Endodermal cell (in vitro differentiated cells): ENCODE measurements around the gene ADK. TPM values are rescaled to one million over a fixed set of nuclear protein-coding genes. Genes with fewer than 3 reads are reported as not detected.

Experiments
- DNase-seq: peaks from one replicate; pipeline ENCODE4 v3.0.0-alpha.2; 2017
- H3K27ac ChIP-seq: 2 replicates; pipeline ENCODE4 v1.5.1; 2013; ENCODE audit warnings: mild to moderate bottlenecking, low read depth, low read length, moderate library complexity
- H3K27me3 ChIP-seq: 2 replicates; pipeline ENCODE4 v1.6.1; 2013; ENCODE audit warnings: mild to moderate bottlenecking, low read length, moderate library complexity; ENCODE audit not compliant: insufficient read depth, control insufficient read depth, poor library complexity, severe bottlenecking
- H3K36me3 ChIP-seq: 2 replicates; pipeline ENCODE4 v1.7.0; 2013; ENCODE audit warnings: mild to moderate bottlenecking, low read length, moderate library complexity; ENCODE audit not compliant: control insufficient read depth, insufficient read depth
- H3K4me1 ChIP-seq: one replicate; pipeline ENCODE4 v1.7.0; 2013; ENCODE audit warnings: low read length; ENCODE audit not compliant: control insufficient read depth, insufficient read depth
- H3K4me3 ChIP-seq: 2 replicates; pipeline ENCODE4 v1.5.1; 2013; ENCODE audit warnings: mild to moderate bottlenecking, low read length, moderate library complexity
- H3K9ac ChIP-seq: 2 replicates; pipeline ENCODE4 v1.6.1; 2013; ENCODE audit warnings: mild to moderate bottlenecking, low read length, moderate library complexity; ENCODE audit not compliant: poor library complexity, severe bottlenecking; ENCODE audit errors: extremely low read depth
- H3K9me3 ChIP-seq: 2 replicates; pipeline ENCODE4 v1.6.1; 2013; ENCODE audit warnings: mild to moderate bottlenecking, low read length, moderate library complexity; ENCODE audit not compliant: control insufficient read depth
- H3K27ac Mint-ChIP-seq: 2 replicates; pipeline ENCODE4 v1.8.0; 2020; ENCODE audit warnings: mixed read lengths
- H3K27me3 Mint-ChIP-seq: 2 replicates; pipeline ENCODE4 v1.8.0; 2021; ENCODE audit warnings: mild to moderate bottlenecking, mixed read lengths; ENCODE audit not compliant: insufficient read depth
- H3K36me3 Mint-ChIP-seq: 2 replicates; pipeline ENCODE4 v1.8.0; 2020; ENCODE audit warnings: low read depth, mixed read lengths
- H3K4me1 Mint-ChIP-seq: 2 replicates; pipeline ENCODE4 v1.8.0; 2020; ENCODE audit warnings: mixed read lengths
- H3K4me3 Mint-ChIP-seq: 2 replicates; pipeline ENCODE4 v1.8.0; 2020; ENCODE audit warnings: mild to moderate bottlenecking, moderate library complexity, mixed read lengths
- H3K9me3 Mint-ChIP-seq: 2 replicates; pipeline ENCODE4 v1.8.0; 2020; ENCODE audit warnings: mild to moderate bottlenecking, mixed read lengths
- CTCF ChIP-seq: fragments of 200-600 bp; sonication (generic); conservative IDR thresholded peaks from 2 replicates; pipeline ENCODE4 v1.5.0; 2021; ENCODE audit warnings: antibody characterized with exemption, mild to moderate bottlenecking
- WGBS, 2 experiments: methylation state at CpG; one replicate each; pipeline versions ENCODE4 v1.1.5 to v1.1.7; 2013; ENCODE audit warnings: missing lambda C conversion rate in 2 of 2, mixed read lengths in 1 of 2; ENCODE audit not compliant: insufficient coverage in 1 of 2, insufficient read length in 1 of 2; 5-methylcytosine and 5-hydroxymethylcytosine counted together
- total RNA-seq, 2 donors: library from RNA; stranded (reverse); fragmentation: NEBNext Ultra II Directional in 1 of 2; extraction: Animal tissue kit (Norgen Biotek cat#: 25700) in 1 of 2; gene quantifications; 2 replicates in 1 of 2; 3 replicates in 1 of 2; pipeline ENCODE4 v1.2.1, GENCODE V29; 2021

The ADK gene
- total RNA-seq, 2 donors from 2014 or later, result 23.6 to 36.7 TPM

- Histone ChIP-seq H3K27ac (no peak overlapping the region), H3K9me3 (no peaks in the 10 kb centered on the region), H3K36me3 (no peaks in the 10 kb centered on the region), H3K4me3 (no peak overlapping the region), H3K4me1 (no peaks in the 10 kb centered on the region), H3K9ac (no peak overlapping the region), H3K27me3 (no peaks in the 10 kb centered on the region)
- no peak overlapping the region for H3K27ac Mint-ChIP-seq
- H3K36me3 Mint-ChIP-seq, result no peaks in the 10 kb centered on the region
- no peaks in the 10 kb centered on the region for H3K27me3 Mint-ChIP-seq
- no peak overlapping the region for H3K4me3 Mint-ChIP-seq
- TF ChIP-seq CTCF, result no peak
- WGBS, 2 experiments, result 97 to 100% methylated on average over 3 to 4 of the region's 4 CpGs
- no peaks in the 10 kb centered on the region for H3K9me3 Mint-ChIP-seq
- no peak for DNase-seq
- H3K4me1 Mint-ChIP-seq, result no peaks in the 10 kb centered on the region
Measured at GRCh38 chr10:74690393-74690792, 539.4 kb downstream of the ADK start.

GRCh38 chr10:74691164-74691563, 540.1 kb downstream of the ADK start:
- H3K36me3 Mint-ChIP-seq, result no peaks in the 10 kb centered on the region
- H3K4me3 Mint-ChIP-seq, result no peak overlapping the region
- DNase-seq, result no peak
- no peak overlapping the region for H3K27ac Mint-ChIP-seq
- Histone ChIP-seq H3K9ac (no peak overlapping the region), H3K9me3 (no peaks in the 10 kb centered on the region), H3K27ac (no peak overlapping the region), H3K36me3 (no peaks in the 10 kb centered on the region), H3K4me1 (no peaks in the 10 kb centered on the region), H3K4me3 (no peak overlapping the region), H3K27me3 (no peaks in the 10 kb centered on the region)
- H3K4me1 Mint-ChIP-seq, result no peaks in the 10 kb centered on the region
- TF ChIP-seq CTCF, result no peak
- H3K9me3 Mint-ChIP-seq, result no peaks in the 10 kb centered on the region
- H3K27me3 Mint-ChIP-seq, result no peaks in the 10 kb centered on the region

GRCh38 chr10:74704629-74705357, 553.8 kb downstream of the ADK start:
- no peaks in the 10 kb centered on the region for H3K36me3 ChIP-seq
- H3K9me3 ChIP-seq, result no peaks in the 10 kb centered on the region
- Mint-ChIP-seq H3K4me1 (no peaks in the 10 kb centered on the region), H3K27me3 (no peaks in the 10 kb centered on the region), H3K36me3 (peaks cover 2% of the 10 kb centered on the region), H3K4me3 (no peak overlapping the region), H3K27ac (no peak overlapping the region), H3K9me3 (no peaks in the 10 kb centered on the region)
- no peaks in the 10 kb centered on the region for H3K4me1 ChIP-seq
- no peak overlapping the region for H3K9ac ChIP-seq
- H3K27ac ChIP-seq, result no peak overlapping the region
- no peaks in the 10 kb centered on the region for H3K27me3 ChIP-seq
- DNase-seq, result no peak
- H3K4me3 ChIP-seq, result no peak overlapping the region
- TF ChIP-seq CTCF, result no peak
- WGBS, 2 experiments, result 89 to 96% methylated on average over 2 to 3 of the region's 3 CpGs
